Activated CD4-positive, CD25-positive, alpha-beta regulatory T cell treated with anti-CD3 and anti-CD28 coated beads, Interleukin-2, amount 50 U/mL, for 16 hours (primary cell): ENCODE measurements around the gene METTL21C.

Experiments
- DNase-seq: peaks from one replicate; pipeline ENCODE4 v3.0.0-alpha.2; 2020; ENCODE audit warnings: low read depth, low spot score

Gene METTL21C

GRCh38 chr13:102694937-102695336, at the start of gene METTL21C:
Gene METTL21C (minus strand): TSS chr13:102695044. CDS start chr13:102694498, 546 bp downstream.
- no peak for DNase-seq

GRCh38 chr13:102742506-102742905, 47.7 kb upstream of the METTL21C start:
- DNase-seq, result no peak

GRCh38 chr13:102742101-102742500, 47.3 kb upstream of the METTL21C start:
- no peak for DNase-seq

GRCh38 chr13:102729560-102730270, 34.9 kb upstream of the METTL21C start:
- DNase-seq, result no peak

GRCh38 chr13:102726430-102726829, 31.6 kb upstream of the METTL21C start:
- no peak for DNase-seq

- no peak for DNase-seq
Measured at GRCh38 chr13:102724923-102725322, 30.1 kb upstream of the METTL21C start.

- DNase-seq, result no peak
Measured at GRCh38 chr13:102721800-102722231, 27.0 kb upstream of the METTL21C start.

- DNase-seq, result no peak
Measured at GRCh38 chr13:102718746-102719145, 23.9 kb upstream of the METTL21C start.

GRCh38 chr13:102715447-102715846, 20.6 kb upstream of the METTL21C start:
- no peak for DNase-seq

GRCh38 chr13:102710261-102710679, 15.4 kb upstream of the METTL21C start:
- DNase-seq, result no peak

GRCh38 chr13:102709536-102709935, 14.7 kb upstream of the METTL21C start:
- DNase-seq, result no peak

- no peak for DNase-seq
Measured at GRCh38 chr13:102708991-102709390, 14.1 kb upstream of the METTL21C start.

GRCh38 chr13:102708211-102708610, 13.4 kb upstream of the METTL21C start:
- DNase-seq, result no peak

GRCh38 chr13:102707467-102707866, 12.6 kb upstream of the METTL21C start:
- DNase-seq, result no peak

- no peak for DNase-seq
Measured at GRCh38 chr13:102704238-102705058, 9.6 kb upstream of the METTL21C start.

GRCh38 chr13:102703726-102704035, 8.8 kb upstream of the METTL21C start:
- DNase-seq, result no peak

GRCh38 chr13:102702965-102703725, 8.3 kb upstream of the METTL21C start:
- no peak for DNase-seq

- DNase-seq, result no peak
Measured at GRCh38 chr13:102701331-102701730, 6.5 kb upstream of the METTL21C start.

GRCh38 chr13:102700088-102701031, 5.5 kb upstream of the METTL21C start:
- DNase-seq, result no peak

GRCh38 chr13:102699504-102699903, 4.7 kb upstream of the METTL21C start:
- no peak for DNase-seq

GRCh38 chr13:102698649-102698980, 3.8 kb upstream of the METTL21C start:
- DNase-seq, result no peak
